WTC11 (cell line): Measurements from ENCODE around the gene OMA1. TPM values are rescaled to one million over a fixed set of nuclear protein-coding genes. Genes with fewer than 3 reads are reported as not detected.

Experiments
- ATAC-seq: fragments of 200-7000 bp; cut with Tn5 transposase; 2 replicates; pipeline ENCODE4 v1.10.0; 2021; ENCODE audit warnings: mild to moderate bottlenecking, moderate library complexity
- CTCF ChIA-PET: fragments of 300-600 bp; sonication (Branson Sonifier 250); formaldehyde crosslinking; loops from one replicate; lab custom pipeline; 2021; ENCODE audit warnings: antibody characterized with exemption; lab: Charles Lee
- POLR2A ChIA-PET: fragments of 350-600 bp; sonication (Branson Sonifier 250); formaldehyde crosslinking; loops from one replicate; lab custom pipeline; 2021; ENCODE audit warnings: antibody characterized with exemption; lab: Charles Lee
- DNase-seq: peaks from one replicate; pipeline ENCODE4 v3.0.0; 2021; ENCODE audit warnings: low spot score
- H3K27ac Mint-ChIP-seq: 2 replicates; pipeline ENCODE4 v1.8.0; 2021; ENCODE audit warnings: mixed read lengths
- H3K27me3 Mint-ChIP-seq: 2 replicates; pipeline ENCODE4 v1.8.0; 2021; ENCODE audit warnings: low read depth, mild to moderate bottlenecking, moderate library complexity, mixed read lengths
- H3K36me3 Mint-ChIP-seq: 2 replicates; pipeline ENCODE4 v1.8.0; 2021; ENCODE audit warnings: mixed read lengths
- H3K4me1 Mint-ChIP-seq: 2 replicates; pipeline ENCODE4 v1.8.0; 2022; ENCODE audit warnings: mixed read lengths
- H3K4me3 Mint-ChIP-seq: 2 replicates; pipeline ENCODE4 v1.8.0; 2021; ENCODE audit warnings: mild to moderate bottlenecking, moderate library complexity, mixed read lengths
- H3K9me3 Mint-ChIP-seq: 2 replicates; pipeline ENCODE4 v1.8.0; 2021; ENCODE audit warnings: mixed read lengths
- ATF6 ChIP-seq: sonication (generic); formaldehyde crosslinking; IDR thresholded peaks from 2 replicates; pipeline ENCODE4 v1.8.1; 2023; ENCODE audit warnings: mild to moderate bottlenecking, missing genetic modification reagents
- E2F4 ChIP-seq: sonication (generic); formaldehyde crosslinking; IDR thresholded peaks from 2 replicates; pipeline ENCODE4 v1.8.1; 2022; ENCODE audit warnings: low read depth, mild to moderate bottlenecking, moderate library complexity, missing genetic modification reagents, borderline replicate concordance
- E2F5 ChIP-seq: sonication (generic); formaldehyde crosslinking; IDR thresholded peaks from 2 replicates; pipeline ENCODE4 v1.8.1; 2022; ENCODE audit warnings: mild to moderate bottlenecking, moderate library complexity, missing genetic modification reagents
- EMX1 ChIP-seq: fragments of 250-450 bp; sonication (Bioruptor Pico); IDR thresholded peaks from 2 replicates; pipeline ENCODE4 v1.8.0; 2021; ENCODE audit warnings: mild to moderate bottlenecking
- ESRRA ChIP-seq: sonication (generic); formaldehyde crosslinking; IDR thresholded peaks from 2 replicates; pipeline ENCODE4 v1.8.1; 2022; ENCODE audit warnings: mild to moderate bottlenecking, missing genetic modification reagents, borderline replicate concordance
- ETV6 ChIP-seq: sonication (generic); formaldehyde crosslinking; IDR thresholded peaks from 2 replicates; pipeline ENCODE4 v1.8.1; 2022; ENCODE audit warnings: mild to moderate bottlenecking, missing genetic modification reagents
- HMGXB4 ChIP-seq: sonication (generic); formaldehyde crosslinking; IDR thresholded peaks from 2 replicates; pipeline ENCODE4 v1.8.1; 2023; ENCODE audit warnings: mild to moderate bottlenecking, moderate library complexity, missing genetic modification reagents
- KAT7 ChIP-seq: sonication (generic); formaldehyde crosslinking; IDR thresholded peaks from 2 replicates; pipeline ENCODE4 v1.8.1; 2023; ENCODE audit warnings: missing genetic modification reagents, mild to moderate bottlenecking, borderline replicate concordance
- MAX ChIP-seq: sonication (generic); formaldehyde crosslinking; IDR thresholded peaks from 2 replicates; pipeline ENCODE4 v1.8.0; 2022; ENCODE audit warnings: mild to moderate bottlenecking, missing genetic modification reagents
- NFATC4 ChIP-seq: fragments of 250-450 bp; sonication (Bioruptor Pico); IDR thresholded peaks from 2 replicates; pipeline ENCODE4 v1.9.0; 2021; ENCODE audit warnings: mild to moderate bottlenecking
- NFE2L1 ChIP-seq: sonication (generic); formaldehyde crosslinking; IDR thresholded peaks from 2 replicates; pipeline ENCODE4 v1.8.1; 2023; ENCODE audit warnings: missing genetic modification reagents
- NR1H2 ChIP-seq: sonication (generic); formaldehyde crosslinking; IDR thresholded peaks from 2 replicates; pipeline ENCODE4 v1.9.0; 2021; ENCODE audit warnings: mild to moderate bottlenecking, moderate library complexity, missing genetic modification reagents
- NR3C1 ChIP-seq: sonication (generic); formaldehyde crosslinking; conservative IDR thresholded peaks from 2 replicates; pipeline ENCODE4 v1.8.1; 2023; ENCODE audit warnings: low read depth, mild to moderate bottlenecking, missing genetic modification reagents
- SP1 ChIP-seq: sonication (generic); formaldehyde crosslinking; conservative IDR thresholded peaks from 2 replicates; pipeline ENCODE4 v1.8.1; 2022; ENCODE audit warnings: missing genetic modification reagents
- TCF7 ChIP-seq: sonication (generic); formaldehyde crosslinking; IDR thresholded peaks from 2 replicates; pipeline ENCODE4 v1.8.0; 2022; ENCODE audit warnings: mild to moderate bottlenecking, low read depth, missing genetic modification reagents, moderate library complexity
- ZNF138 ChIP-seq: sonication (generic); formaldehyde crosslinking; conservative IDR thresholded peaks from 2 replicates; pipeline ENCODE4 v1.8.1; 2022; ENCODE audit warnings: mild to moderate bottlenecking, moderate library complexity, missing genetic modification reagents
- ZNF219 ChIP-seq: sonication (generic); formaldehyde crosslinking; IDR thresholded peaks from 2 replicates; pipeline ENCODE4 v1.8.0; 2023; ENCODE audit warnings: missing genetic modification reagents, mild to moderate bottlenecking, borderline replicate concordance
- ZNF263 ChIP-seq: sonication (generic); formaldehyde crosslinking; IDR thresholded peaks from 2 replicates; pipeline ENCODE4 v1.8.1; 2022; ENCODE audit warnings: low read depth, mild to moderate bottlenecking, moderate library complexity, missing genetic modification reagents
- ZNF317 ChIP-seq: sonication (generic); formaldehyde crosslinking; IDR thresholded peaks from 2 replicates; pipeline ENCODE4 v1.8.1; 2023; ENCODE audit warnings: low read depth, mild to moderate bottlenecking, moderate library complexity, missing genetic modification reagents, borderline replicate concordance
- ZNF396 ChIP-seq: fragments of 250-450 bp; sonication (Bioruptor Pico); IDR thresholded peaks from 2 replicates; pipeline ENCODE4 v1.8.0; 2021; ENCODE audit warnings: mild to moderate bottlenecking, moderate library complexity, borderline replicate concordance
- ZNF423 ChIP-seq: fragments of 250-450 bp; sonication (Bioruptor Pico); IDR thresholded peaks from 2 replicates; pipeline ENCODE4 v2.1.2; 2022; ENCODE audit warnings: mild to moderate bottlenecking, moderate library complexity
- ZNF532 ChIP-seq: fragments of 250-450 bp; sonication (Bioruptor Pico); IDR thresholded peaks from 2 replicates; pipeline ENCODE4 v1.9.0; 2021; ENCODE audit warnings: mild to moderate bottlenecking, borderline replicate concordance
- total RNA-seq: library from RNA; stranded (reverse); gene quantifications from 3 replicates; pipeline ENCODE4 v1.2.3, GENCODE V29; 2021

The OMA1 gene
- total RNA-seq, 1 experiment from 2014 or later: 10.5 TPM

- DNase-seq: no peak
- Mint-ChIP-seq H3K4me1 (peaks cover 11% of the 10 kb centered on the region), H3K4me3 (no peak overlapping the region), H3K27me3 (no peaks in the 10 kb centered on the region), H3K36me3 (no peaks in the 10 kb centered on the region), H3K27ac (no peak overlapping the region), H3K9me3 (peaks cover 3% of the 10 kb centered on the region; the same call in 1 of the 2 replicates)
- ATAC-seq: no peak
- POLR2A ChIA-PET: no interaction called here
- CTCF ChIA-PET: no interaction called here
- no peak for TF ChIP-seq SP1
- no peak for TF ChIP-seq ZNF423
- no peak for TF ChIP-seq EMX1 (CRISPR knock-in tag)
- TF ChIP-seq TCF7 (CRISPR knock-in tag): no peak
- no peak for TF ChIP-seq KAT7 (CRISPR knock-in tag)
These were observed 89.4 kb downstream of the OMA1 start for GRCh38 chr1:58457023-58457635.

- CTCF ChIA-PET: no interaction called here
- peaks cover 11% of the 10 kb centered on the region for H3K4me1 Mint-ChIP-seq
- peaks cover 3% of the 10 kb centered on the region; the same call in 1 of the 2 replicates for H3K9me3 Mint-ChIP-seq
- H3K27ac Mint-ChIP-seq: no peak overlapping the region
- DNase-seq: no peak
- H3K27me3 Mint-ChIP-seq: no peaks in the 10 kb centered on the region
- no peak overlapping the region for H3K4me3 Mint-ChIP-seq
- TF ChIP-seq TCF7 (CRISPR knock-in tag) (no peak), ZNF532 (no peak), ZNF263 (CRISPR knock-in tag) (no peak), ZNF396 (CRISPR knock-in tag) (no peak), ESRRA (no peak), ZNF219 (CRISPR knock-in tag) (no peak), NR3C1 (CRISPR knock-in tag) (no peak), SP1 (no peak)
- no peaks in the 10 kb centered on the region for H3K36me3 Mint-ChIP-seq
- no peak for ATAC-seq
- POLR2A ChIA-PET: no interaction called here
These were observed 90.1 kb downstream of the OMA1 start for GRCh38 chr1:58456470-58456869.

GRCh38 chr1:58454807-58455206 is 91.7 kb downstream of the OMA1 start:
- no peak for ATAC-seq
- Mint-ChIP-seq H3K4me3 (no peak overlapping the region), H3K27me3 (no peaks in the 10 kb centered on the region)
- TF ChIP-seq HMGXB4 (no peak), E2F5 (CRISPR knock-in tag) (no peak), ZNF263 (CRISPR knock-in tag) (no peak), ZNF317 (CRISPR knock-in tag) (no peak), ATF6 (CRISPR knock-in tag) (no peak), NR1H2 (CRISPR knock-in tag) (no peak), ZNF138 (CRISPR knock-in tag) (no peak), E2F4 (no peak), MAX (CRISPR knock-in tag) (no peak), ETV6 (no peak), NFATC4 (CRISPR knock-in tag) (no peak), NFE2L1 (CRISPR knock-in tag) (no peak)

More at GRCh38 chr1:58454807-58455206, 91.7 kb downstream of the OMA1 start:
- H3K4me1 Mint-ChIP-seq: peaks cover 11% of the 10 kb centered on the region
- peaks cover 3% of the 10 kb centered on the region; the same call in 1 of the 2 replicates for H3K9me3 Mint-ChIP-seq
- POLR2A ChIA-PET: interaction anchor here (0.6 kb wide), 1 partner anchor 39 kb away, joined by 3 read pairs; no protein-coding TSS in a partner anchor
- no peak overlapping the region for H3K27ac Mint-ChIP-seq
- no peaks in the 10 kb centered on the region for H3K36me3 Mint-ChIP-seq
- no peak for DNase-seq
- CTCF ChIA-PET: no interaction called here
